ENCODE results near the gene PALLD.
A peak's percentile ranks its signal among the peaks of the same experiment; 100 is the strongest.
"Not testable (repeated sequence)": the region's sequence is repeated elsewhere in the genome, so short reads cannot be mapped to it uniquely, and the experiment has no call there.

Gene PALLD

DNA sequence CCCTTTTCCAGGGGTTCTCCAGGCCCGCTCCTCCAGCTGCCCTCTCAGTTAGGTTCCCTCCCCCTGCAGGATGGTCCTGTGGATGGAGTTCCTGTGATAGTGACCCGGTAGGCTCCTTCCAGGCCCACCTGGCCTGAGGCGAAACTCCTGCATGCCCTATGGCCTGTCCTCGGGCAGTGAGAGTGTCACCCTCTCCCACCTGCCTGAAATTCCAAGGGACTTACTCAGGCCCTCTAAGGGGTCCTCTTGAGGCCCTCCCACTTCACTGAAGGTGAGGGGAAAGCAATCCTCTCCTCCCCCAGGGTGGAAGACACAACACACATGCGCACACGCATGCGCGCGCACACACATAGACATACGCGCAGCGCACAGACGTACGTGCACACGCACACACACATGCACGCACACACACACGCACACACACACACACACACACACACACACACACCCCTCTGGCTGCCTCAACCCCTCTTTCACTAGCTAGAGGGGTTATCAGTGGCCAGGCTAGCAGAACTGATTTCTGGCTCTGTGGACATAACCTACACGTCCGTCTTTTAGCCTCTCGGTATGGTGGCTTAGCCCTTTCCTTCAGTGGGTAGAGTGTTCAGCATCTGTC is 297.3 kb downstream of the PALLD start:
- no peak for DNase-seq (ENCODE audit: low read depth, low spot score)

DNA sequence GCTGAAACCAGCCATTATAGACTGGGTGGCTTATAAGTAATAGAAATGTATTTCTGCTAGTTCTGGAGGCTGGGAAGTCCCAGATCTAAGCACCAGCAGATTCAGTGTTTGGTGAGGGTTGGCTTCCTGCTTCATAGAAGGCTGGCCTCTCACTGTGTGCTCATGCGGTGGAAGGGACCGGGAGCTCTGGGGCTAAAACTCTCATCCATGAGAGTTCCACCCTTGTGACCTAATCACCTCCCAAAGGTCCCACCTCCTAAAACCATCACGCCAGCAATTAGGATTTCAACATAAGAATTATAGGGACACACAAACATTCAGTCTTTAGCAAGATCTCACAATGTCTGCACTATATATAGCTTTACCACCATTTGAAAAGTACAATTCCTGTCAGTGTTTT is 298.0 kb downstream of the PALLD start:
- no peak for DNase-seq (ENCODE audit: low read depth, low spot score)

DNA sequence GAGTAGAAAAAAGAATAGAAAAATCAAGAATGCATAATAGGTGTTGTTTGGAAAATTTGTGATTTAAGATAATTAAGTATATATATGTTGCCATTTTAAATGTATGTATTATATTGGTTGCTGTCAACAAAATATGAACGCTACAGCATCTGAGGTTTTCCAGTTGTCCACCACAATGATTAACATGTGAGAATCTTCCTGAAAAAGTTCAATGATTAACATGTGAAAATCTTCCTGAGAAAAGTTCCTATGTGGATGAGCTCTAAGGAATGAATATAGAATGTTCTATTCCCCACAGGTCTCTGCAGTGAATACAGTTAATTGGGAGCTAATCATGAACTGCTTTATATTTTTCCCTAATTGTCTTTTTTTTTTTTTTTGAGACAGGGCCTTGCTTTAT is 298.5 kb downstream of the PALLD start:
- DNase-seq (ENCODE audit: low read depth, low spot score) = no peak

DNA sequence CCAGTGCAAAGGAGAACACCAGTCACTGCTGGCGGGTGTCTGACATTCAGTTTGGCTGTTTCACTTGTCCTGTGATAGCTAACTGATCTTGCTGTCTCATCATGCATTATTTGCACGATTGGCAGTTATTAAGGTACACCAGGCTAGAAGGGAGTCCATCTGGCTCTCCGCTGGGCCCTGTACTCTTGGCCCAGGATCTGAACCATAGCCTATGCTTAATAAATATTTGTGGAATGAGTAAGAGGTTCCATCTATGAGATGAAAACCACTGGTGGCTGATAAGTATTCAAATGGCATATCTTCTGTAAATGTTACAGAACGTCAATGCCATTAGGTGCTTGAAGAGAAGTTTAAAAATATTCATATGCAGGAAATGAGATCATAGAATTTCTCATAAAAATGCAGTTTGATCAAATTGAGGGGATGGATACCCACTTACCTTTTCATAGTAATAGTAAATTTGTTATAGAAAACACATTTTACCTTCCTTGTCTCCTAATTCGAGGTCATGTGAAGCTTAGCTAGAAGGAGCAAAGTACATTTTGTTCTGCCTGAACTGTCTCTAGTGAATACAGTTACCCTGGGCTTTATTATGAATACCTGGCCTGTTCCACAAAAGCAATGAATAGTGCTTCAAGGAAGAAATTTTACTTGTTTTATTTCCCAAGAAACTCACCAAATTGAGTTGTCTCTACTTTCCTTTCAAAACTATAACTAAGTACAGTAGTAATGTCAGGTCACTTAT is 299.7 kb downstream of the PALLD start:
- peak; percentile 90 for DNase-seq (ENCODE audit: low read depth, low spot score)

DNA sequence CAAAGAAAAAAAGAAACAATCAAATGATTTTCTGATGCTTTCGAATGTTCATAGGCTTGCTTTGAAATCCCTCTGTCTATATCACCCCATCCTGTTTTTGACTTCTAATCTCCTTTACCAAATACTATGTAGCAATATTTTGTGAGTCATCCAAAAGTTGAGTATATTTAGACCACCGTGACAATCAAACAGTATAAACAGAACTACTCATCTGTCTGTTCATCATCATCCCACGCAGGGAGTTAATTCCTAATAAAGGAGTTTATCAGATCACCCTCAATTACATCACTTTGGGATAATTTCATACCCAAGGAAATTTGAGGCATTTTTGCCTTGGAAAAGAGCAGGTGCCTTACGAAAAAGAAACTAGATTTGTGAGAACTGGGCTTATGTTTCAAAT is 300.3 kb downstream of the PALLD start:
- DNase-seq (ENCODE audit: low read depth, low spot score) = peak; percentile 48

DNA sequence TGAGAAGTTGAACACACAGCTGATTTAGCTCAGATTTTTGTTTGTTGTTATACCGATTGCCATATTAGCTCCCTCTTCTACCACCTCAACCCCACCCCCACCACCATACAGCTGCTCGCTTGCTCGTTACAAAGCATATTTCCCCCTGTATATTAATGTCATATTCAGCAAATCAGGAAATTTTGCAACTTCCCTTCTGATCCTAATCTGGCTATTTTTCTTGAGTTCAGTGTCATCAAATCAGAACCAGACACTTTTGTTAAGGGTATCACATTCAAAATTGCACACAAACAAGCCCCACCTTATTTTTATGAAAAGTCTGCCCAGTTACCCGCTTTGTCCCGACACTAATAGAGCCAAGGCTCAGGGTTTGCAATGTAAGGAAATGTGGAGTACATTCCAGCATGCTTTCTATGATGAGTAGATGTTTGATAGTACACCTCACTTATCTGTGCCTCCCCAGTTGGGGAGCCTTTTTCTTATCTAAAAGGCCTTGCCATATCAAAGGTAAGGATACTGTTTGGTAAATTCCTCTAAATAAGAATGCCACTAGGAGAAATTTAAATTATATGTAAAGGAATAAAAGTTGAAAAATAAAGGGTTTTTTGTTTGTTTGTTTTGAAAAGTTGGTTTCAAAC is 301.0 kb downstream of the PALLD start:
- no peak for DNase-seq (ENCODE audit: low read depth, low spot score)

DNA sequence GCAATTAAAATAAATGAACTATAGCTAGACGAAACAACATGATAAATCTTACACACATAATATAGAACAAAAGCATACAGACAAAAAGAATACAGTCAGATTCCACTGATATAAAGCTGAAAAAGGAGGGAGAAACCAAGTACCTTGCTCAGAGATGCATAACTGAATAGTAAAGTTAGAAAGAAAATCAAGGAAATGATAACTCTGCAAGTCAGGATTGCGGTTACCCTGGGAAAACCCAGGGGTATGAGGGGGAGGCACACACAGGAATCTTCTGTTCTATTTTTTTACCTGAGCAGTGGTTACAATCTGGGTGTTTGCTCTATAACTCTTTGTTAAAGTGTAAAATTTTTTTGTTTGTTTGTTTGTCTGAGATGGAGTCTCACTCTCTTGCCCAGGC is 304.1 kb downstream of the PALLD start:
- DNase-seq (ENCODE audit: low read depth, low spot score) = no peak

DNA sequence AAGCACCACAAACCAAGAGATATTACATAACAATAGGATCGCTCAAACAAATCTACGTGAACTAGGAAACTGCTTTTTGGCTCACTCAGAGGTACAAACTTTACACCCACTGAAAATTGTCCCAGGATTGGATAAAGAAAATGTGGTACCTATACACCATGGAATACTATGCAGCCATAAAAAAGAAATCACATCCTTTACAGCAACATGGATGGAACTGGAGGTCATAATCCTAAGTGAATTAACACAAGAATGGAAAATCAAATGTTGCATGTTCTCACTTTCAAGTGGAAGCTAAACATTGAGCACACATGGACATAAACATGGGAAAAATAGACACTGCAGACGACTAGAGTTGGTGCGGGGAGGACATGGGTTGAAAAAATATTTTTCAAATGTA is 305.4 kb downstream of the PALLD start:
- DNase-seq (ENCODE audit: low read depth, low spot score) = no peak

DNA sequence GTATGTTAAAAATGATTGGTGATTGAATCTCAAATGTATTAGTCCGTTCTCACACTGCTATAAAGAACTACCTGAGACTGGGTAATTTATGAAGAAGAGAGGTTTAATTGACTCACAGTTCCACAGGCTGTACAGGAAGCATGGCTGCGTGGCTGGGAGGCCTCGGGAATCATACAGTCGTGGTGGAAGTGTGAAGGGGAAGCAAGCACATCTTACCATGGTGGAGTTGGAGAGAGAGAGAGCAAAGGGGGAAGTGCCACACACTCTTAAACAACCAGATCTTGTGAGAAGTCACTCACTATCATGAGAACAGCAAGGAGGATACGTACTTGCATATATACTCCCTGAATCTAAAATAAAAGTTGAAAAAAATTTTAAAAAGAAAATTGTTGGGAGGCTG is 306.2 kb downstream of the PALLD start:
- DNase-seq (ENCODE audit: low read depth, low spot score) = not testable (repeated sequence)

DNA sequence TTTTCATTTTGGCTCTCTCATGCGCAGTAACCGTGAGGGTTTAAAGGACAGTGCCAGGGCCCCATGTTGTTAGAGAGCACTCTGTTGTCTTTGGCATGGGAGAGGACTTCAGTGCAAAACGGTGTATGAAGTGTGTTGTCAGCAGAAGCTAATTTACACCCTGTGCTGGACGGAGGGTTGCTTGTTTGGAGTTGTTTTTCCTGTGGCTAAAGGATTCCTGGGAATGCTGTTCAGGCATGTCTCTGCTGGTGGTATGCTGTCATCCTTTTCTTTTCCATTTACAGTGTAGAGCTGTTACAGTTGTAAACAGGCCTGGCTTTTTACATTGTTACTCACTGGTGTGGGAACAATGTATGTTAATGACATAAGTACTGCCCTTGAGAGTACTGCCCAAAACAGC is 306.9 kb downstream of the PALLD start:
- peak; percentile 95 for DNase-seq (ENCODE audit: low read depth, low spot score)

DNA sequence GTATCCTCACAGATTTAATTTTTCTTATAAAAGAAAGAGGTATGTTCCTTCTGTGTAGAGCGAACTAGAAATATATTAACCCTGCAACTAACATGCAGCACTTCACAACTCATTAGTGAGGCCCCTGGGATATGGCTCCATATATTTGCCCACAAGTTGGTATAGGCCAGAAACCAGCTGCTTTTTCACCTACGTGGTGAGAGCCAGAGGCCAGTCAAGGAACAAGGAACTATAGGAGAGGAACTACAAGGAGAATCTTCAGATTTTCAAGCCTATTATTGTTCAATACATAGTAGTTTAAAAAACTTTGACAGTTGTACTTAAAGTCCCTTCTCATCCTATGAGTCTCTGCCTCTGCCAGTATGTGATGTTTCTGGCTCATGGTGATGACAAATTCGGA is 307.3 kb downstream of the PALLD start:
- DNase-seq (ENCODE audit: low read depth, low spot score) = no peak

DNA sequence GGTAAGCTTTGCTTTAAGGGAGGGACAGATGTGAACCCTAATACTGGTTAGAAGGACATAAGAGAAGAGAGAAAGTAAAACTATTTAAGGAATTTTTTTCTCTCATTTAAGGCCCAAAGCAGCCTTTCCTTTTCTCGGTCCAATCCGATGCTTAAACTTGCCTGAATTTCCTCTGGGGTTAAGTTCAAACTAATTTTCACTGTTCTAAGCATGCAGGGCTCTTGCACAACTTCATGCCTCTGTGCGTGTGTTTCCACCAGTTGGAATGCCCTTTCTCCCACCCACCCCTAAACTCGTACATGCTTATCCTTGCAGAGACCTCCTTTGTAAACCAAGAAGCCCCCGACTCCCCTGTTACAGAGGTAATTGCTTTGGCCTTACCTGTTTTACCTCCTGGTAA is 308.5 kb downstream of the PALLD start:
- DNase-seq (ENCODE audit: low read depth, low spot score) = no peak

DNA sequence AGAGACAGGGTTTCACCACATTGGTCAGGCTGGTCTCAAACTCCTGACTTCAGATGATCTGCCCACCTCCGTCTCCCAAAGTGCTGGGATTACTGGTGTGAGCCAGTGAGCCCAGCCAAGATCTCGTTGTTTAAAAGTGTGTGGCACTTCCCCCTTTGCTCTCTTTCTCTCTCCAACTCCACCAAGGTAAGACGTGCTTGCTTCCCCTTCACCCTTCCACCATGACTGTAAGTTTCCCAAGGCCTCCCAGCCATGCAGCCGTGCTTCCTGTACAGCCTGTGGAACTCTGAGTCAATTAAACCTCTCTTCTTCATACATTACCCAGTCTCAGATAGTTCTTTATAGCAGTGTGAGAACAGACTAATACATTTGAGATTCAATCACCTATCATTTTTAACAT is 309.4 kb downstream of the PALLD start:
- DNase-seq (ENCODE audit: low read depth, low spot score) = not testable (repeated sequence)

DNA sequence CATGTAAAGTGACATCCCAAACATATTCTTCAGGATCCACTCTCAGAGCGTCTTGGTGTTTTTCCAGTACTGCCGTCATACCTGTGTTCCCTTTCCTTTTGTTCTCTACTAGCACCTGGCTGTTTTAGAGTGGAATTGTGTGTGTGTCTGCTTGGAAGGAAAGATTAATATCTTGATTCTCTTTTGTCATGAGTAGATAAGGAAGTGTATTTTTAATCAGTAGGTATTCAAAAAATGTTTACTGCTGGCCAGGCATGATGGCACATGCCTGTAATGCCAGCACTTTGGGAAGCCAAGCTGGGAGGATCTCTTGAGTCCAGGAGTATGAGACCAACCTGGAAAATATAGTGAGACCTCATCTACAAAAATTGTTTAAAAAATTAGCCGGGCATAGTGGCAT is 314.4 kb downstream of the PALLD start:
- DNase-seq (ENCODE audit: low read depth, low spot score) = no peak

DNA sequence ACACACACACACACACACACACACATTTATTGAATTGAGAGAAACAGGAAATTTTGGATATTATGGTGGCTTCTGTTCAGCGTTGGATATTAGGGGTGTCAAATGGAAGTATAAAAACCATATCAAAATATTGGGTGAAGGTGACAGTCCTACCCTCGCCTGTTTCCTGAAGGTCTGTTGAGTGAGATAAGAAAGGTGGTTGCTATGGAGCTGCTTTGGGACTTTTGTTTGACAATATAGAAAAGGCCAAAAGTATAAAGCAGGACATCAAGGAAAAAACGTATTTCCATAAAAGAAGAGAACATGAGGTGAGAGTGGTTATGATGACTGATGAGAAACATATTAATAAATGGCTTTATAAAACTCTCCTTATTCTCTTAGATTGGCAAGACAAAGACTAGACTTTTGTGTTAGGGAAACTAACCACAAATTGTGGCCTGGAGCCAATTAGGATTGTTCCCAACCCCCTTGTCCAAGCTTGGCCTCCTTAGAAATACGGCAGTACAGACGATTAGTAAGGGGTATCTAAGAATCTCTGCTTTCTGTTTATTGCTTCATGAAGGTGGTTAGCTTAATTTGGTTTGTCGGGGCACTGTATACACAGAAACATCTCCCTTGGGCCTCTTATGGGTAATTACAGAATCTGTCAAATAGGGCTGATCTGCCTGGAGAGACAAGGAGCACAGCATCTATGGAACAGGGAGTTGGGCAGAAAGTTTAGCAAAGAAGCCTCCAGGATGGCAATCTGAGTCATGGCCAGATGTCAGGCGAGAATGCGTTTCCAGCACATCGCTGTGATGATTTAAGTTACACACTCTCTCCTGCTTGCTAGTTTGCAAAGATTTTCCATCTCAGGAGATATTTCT is 315.2 kb downstream of the PALLD start:
- DNase-seq (ENCODE audit: low read depth, low spot score) = peak; percentile 78

DNA sequence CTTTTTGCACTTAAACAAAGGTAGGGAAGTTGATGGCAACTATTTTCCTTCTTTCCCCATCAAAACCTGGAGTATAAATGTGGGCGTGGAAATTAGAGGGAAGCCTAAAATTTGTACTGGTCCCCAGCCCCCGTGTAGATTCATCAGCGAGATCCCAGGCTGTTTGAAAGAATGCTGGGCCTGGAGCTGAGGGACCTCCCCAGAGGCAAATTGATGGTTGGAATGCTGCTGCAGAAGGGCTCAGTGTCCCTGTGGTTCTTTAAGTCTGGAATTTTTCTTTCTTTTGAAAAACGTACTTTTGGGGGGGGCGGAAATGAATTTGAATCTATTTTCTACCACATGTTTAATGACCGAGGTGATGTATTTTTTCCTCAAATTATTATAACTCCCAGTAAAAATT is 316.0 kb downstream of the PALLD start:
- peak; percentile 85 for DNase-seq (ENCODE audit: low read depth, low spot score)

DNA sequence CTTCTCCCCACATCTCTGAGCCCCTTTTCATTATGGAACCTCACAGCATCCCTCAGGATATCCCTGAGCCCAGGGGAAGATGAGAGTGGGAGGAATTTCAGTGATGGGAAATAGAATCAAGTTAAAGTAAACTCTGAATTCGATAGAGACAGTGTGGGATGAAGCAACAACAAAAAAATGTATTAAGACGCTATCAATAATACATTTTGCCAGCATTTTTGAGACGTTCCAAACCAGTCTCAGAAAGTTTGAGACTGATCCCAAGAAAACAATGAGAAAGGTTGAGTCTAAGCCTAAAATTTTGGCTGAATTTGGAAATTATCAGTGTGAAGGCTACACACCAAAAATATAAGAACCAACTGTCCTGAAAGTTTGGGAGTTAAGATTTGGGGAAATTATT is 317.0 kb downstream of the PALLD start:
- no peak for DNase-seq (ENCODE audit: low read depth, low spot score)

DNA sequence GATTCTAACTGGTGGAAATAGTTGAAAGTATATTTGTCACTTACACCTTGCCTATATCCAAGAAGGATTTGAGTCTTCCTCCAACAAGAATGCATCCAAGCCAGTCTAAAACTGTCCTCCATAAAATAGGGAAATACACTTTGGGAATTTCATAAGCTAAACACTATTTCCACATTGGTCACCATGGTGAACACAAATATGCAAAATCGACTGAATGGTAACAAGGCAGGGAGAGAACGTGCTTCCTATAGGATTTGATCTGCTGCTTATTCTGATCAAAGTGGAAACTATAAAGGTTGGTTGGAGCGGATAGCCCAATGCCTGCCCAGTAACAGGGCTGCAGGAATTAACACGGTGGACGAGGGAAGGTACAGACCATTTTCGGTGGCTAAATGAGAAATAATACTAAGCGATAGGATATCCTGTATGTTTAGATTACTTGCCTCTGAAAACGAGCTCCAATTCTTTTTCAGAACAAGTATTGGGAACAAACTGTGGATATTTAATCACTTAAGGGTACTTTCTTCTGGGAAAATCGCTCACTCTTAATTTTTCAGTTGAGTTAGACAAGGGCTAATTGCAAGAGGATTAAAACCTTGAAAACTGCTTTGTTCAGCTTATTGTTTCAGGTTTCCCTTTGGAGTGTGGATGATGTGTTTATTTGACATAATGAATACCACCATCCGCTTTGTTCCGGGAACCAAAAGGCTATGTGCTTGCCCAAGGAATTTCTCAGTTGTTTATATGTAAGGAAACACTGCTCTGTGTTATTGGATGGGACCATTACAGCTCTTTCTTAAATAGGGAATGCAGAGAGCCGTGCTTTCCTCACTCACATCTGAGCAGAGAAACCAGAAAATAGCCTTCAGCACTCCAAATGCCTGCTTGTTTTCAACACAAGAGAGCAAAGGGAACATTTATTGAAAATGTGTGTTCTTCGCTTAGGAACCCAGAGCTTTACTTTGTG is 318.8 kb downstream of the PALLD start:
- DNase-seq (ENCODE audit: low read depth, low spot score) = peak; percentile 84

DNA sequence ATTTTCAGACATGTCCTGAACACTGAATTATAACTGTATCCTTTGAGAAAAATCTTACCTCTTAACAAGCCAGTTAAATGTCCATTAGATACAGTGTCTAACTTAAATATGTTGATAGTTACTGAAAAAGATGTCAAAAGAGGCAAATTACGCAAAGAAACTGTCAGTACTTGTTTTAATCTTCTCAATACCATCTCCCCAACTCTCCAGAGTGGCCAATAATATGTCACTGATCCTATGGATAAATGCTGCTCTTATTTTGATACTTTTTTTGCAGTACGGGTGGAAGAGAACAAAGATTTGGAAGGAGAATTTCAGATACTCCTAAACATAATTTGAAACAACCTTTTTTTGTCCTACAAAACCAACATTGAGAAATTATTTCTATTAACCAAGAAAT is 320.5 kb downstream of the PALLD start:
- no peak for DNase-seq (ENCODE audit: low read depth, low spot score)

DNA sequence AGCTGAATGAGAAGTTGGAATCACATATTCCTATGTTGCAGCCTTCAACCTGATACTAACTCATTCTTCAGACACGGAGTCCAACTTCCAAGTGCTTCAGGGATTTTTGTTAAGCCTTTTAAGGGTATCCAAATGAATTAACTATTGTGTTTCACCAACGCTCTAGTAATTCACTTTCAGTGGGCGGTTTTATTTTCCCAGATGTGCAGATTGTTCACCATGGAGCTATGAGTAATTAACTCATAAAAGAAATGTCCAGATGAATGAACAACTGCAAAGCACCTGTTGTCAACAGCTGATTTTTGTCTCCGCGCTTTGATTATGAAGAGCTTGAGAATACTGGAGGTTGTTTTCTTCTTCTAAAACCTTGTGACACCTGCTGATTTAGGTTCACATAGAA is 325.6 kb downstream of the PALLD start:
- DNase-seq (ENCODE audit: low read depth, low spot score) = no peak

DNA sequence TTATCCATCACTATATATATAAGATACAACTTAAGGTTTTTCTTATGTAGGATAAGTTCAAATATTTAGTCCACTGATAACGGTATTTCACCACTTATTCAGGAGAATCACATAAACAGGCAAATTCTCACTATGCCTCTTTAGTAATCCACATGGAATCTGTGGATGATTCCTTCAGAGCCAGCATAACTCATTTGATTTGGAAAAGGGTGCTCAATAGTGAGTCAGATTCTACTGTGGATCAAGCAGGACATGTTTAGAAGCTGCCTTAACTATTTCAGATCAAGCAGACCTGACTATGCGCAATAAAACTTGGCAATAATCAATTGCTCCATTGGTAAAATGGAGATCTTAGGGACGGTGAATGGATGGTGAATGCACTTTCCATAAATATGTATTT is 329.1 kb downstream of the PALLD start:
- DNase-seq (ENCODE audit: low read depth, low spot score) = no peak

Data from astrocyte of the hippocampus (primary cell).